ENCODE data around the gene DERL2.
A peak's percentile ranks its signal among the peaks of the same experiment; 100 is the strongest.

GRCh38 chr17:5467416-5467815, 18.6 kb downstream of the DERL2 start:
- TF ChIP-seq SIN3A (IDR thresholded peaks at IDR 0.05; ENCODE audit: borderline replicate concordance, insufficient read depth, low read length) (peak; percentile 3; the same call in 1 of the 2 replicates), REST (IDR thresholded peaks at IDR 0.05; ENCODE audit: insufficient read depth in 1 of 2, low read depth in 2 of 2, low read length in 2 of 2) (no peak), POLR2AphosphoS5 (IDR thresholded peaks at IDR 0.05; ENCODE audit: low read depth, low read length) (no peak), TAF1 (IDR thresholded peaks at IDR 0.05; ENCODE audit: borderline replicate concordance, insufficient read depth, low read length) (no peak)
